CD4-positive, CD25-positive, alpha-beta regulatory T cell (primary cell): ENCODE data around the gene ZNRD2. TPM values are rescaled to one million over a fixed set of nuclear protein-coding genes. Genes with fewer than 3 reads are reported as not detected.

ENCODE experiments used
- ATAC-seq, 2 donors: fragments of 150-1000 bp; cut with Tn5 transposase; one replicate each; pipeline ENCODE4 v1.10.0; 2021; ENCODE audit warnings: low read depth in 2 of 2, moderate number of reproducible peaks in 2 of 2, moderate library complexity in 1 of 2
- DNase-seq, 3 donors: peaks; one replicate each; pipeline versions ENCODE4 v3.0.0 to v3.0.0-alpha.2; 2012 to 2022; ENCODE audit warnings: mixed read lengths in 1 of 3
- H3K27ac ChIP-seq: one replicate; pipeline ENCODE4 v1.7.0; 2013; ENCODE audit warnings: mild to moderate bottlenecking, low read length; ENCODE audit not compliant: insufficient read depth, poor library complexity, severe bottlenecking
- H3K27me3 ChIP-seq: one replicate; pipeline ENCODE4 v1.7.0; 2013; ENCODE audit warnings: low read length; ENCODE audit not compliant: control insufficient read depth, insufficient read depth
- H3K36me3 ChIP-seq: one replicate; pipeline ENCODE4 v1.7.0; 2013; ENCODE audit warnings: mild to moderate bottlenecking, low read length, moderate library complexity; ENCODE audit not compliant: control insufficient read depth, insufficient read depth
- H3K4me1 ChIP-seq: 2 replicates; pipeline ENCODE4 v1.7.0; 2013; ENCODE audit warnings: mild to moderate bottlenecking, low read length; ENCODE audit not compliant: insufficient read depth, control insufficient read depth, poor library complexity, severe bottlenecking
- H3K4me3 ChIP-seq: one replicate; pipeline ENCODE4 v1.7.0; 2013; ENCODE audit warnings: low read depth, mild to moderate bottlenecking, low read length, moderate library complexity
- H3K9me3 ChIP-seq, 2 experiments: 1 replicate in 1 of 2; 2 replicates in 1 of 2; pipeline ENCODE4 v1.7.0; 2013; ENCODE audit warnings: low read length in 2 of 2, mild to moderate bottlenecking in 1 of 2, moderate library complexity in 1 of 2; ENCODE audit not compliant: control insufficient read depth in 2 of 2
- H3K27ac Mint-ChIP-seq, 3 donors: one replicate each; pipeline ENCODE4 v1.8.0; 2020 to 2022; ENCODE audit warnings: mild to moderate bottlenecking in 3 of 3, mixed read lengths in 3 of 3, moderate library complexity in 2 of 3
- H3K27me3 Mint-ChIP-seq: one replicate; pipeline ENCODE4 v1.8.0; 2022; ENCODE audit warnings: mild to moderate bottlenecking, mixed read lengths
- H3K36me3 Mint-ChIP-seq: one replicate; pipeline ENCODE4 v1.8.0; 2020; ENCODE audit warnings: mixed read lengths
- H3K4me1 Mint-ChIP-seq, 4 donors: one replicate each; pipeline ENCODE4 v1.8.0; 2020 to 2022; ENCODE audit warnings: mixed read lengths in 4 of 4, mild to moderate bottlenecking in 1 of 4
- H3K4me3 Mint-ChIP-seq, 4 donors: one replicate each; pipeline ENCODE4 v1.8.0; 2020 to 2022; ENCODE audit warnings: mild to moderate bottlenecking in 4 of 4, mixed read lengths in 4 of 4, moderate library complexity in 3 of 4
- H3K9me3 Mint-ChIP-seq, 7 donors: one replicate each; pipeline ENCODE4 v1.8.0; 2020 to 2022; ENCODE audit warnings: mixed read lengths in 7 of 7, mild to moderate bottlenecking in 3 of 7, moderate library complexity in 2 of 7
- polyA plus RNA-seq, 4 donors: library from polyadenylated mRNA; unstranded; fragments of 300-500 nt; fragmentation: Illumina TruSeq; gene quantifications; one replicate each; pipeline ENCODE4 v1.2.3, GENCODE V29; 2021
- total RNA-seq: library from RNA; stranded (reverse); gene quantifications from one replicate; pipeline ENCODE4 v1.2.3, GENCODE V29; 2022

Gene ZNRD2
- total and polyA plus RNA-seq, 5 donors from 2014 or later = 34.6 to 84.7 (median 71.6) TPM

GRCh38 chr11:65574811-65575567, 4.7 kb downstream of the ZNRD2 start:
- DNase-seq = peak in 2 of 3 donors; percentile 48 to 70
- H3K27ac Mint-ChIP-seq = peak overlapping the region; percentile 95 to 98 (median 97)
- no peaks in the 10 kb centered on the region for H3K9me3 ChIP-seq
- peaks cover 5% of the 10 kb centered on the region for H3K27me3 Mint-ChIP-seq
- H3K4me3 Mint-ChIP-seq = peak overlapping the region; percentile 94 to 97 (median 95)
- H3K4me1 ChIP-seq = peaks cover 74% of the 10 kb centered on the region
- no peaks in the 10 kb centered on the region for H3K27me3 ChIP-seq
- H3K27ac ChIP-seq = peak overlapping the region; percentile 100
- no peak for ATAC-seq
- peaks cover 0 to 69% (median 28%) of the 10 kb centered on the region in 4 donors for H3K4me1 Mint-ChIP-seq
- peaks cover 13% of the 10 kb centered on the region for H3K36me3 ChIP-seq
- H3K9me3 Mint-ChIP-seq = peaks cover 0 to 2% (median 0%) of the 10 kb centered on the region in 7 donors
- peak overlapping the region; percentile 96 for H3K4me3 ChIP-seq
- H3K36me3 Mint-ChIP-seq = peaks cover 1% of the 10 kb centered on the region

- H3K4me1 Mint-ChIP-seq = peaks cover 0 to 64% (median 25%) of the 10 kb centered on the region in 4 donors
- Histone ChIP-seq H3K27me3 (no peaks in the 10 kb centered on the region), H3K27ac (peak within 1 kb of the TSS; percentile 100), H3K9me3 (no peaks in the 10 kb centered on the region), H3K4me3 (peak within 1 kb of the TSS; percentile 96), H3K4me1 (peaks cover 70% of the 10 kb centered on the region), H3K36me3 (peaks cover 20% of the 10 kb centered on the region)
- H3K4me3 Mint-ChIP-seq = peak within 1 kb of the TSS; percentile 94 to 97 (median 95)
- peaks cover 3% of the 10 kb centered on the region for H3K36me3 Mint-ChIP-seq
- H3K9me3 Mint-ChIP-seq = peaks cover 0 to 1% (median 0%) of the 10 kb centered on the region in 7 donors
- H3K27ac Mint-ChIP-seq = peak within 1 kb of the TSS; percentile 95 to 98 (median 97)
- peak; percentile 22 to 45 for ATAC-seq
- DNase-seq = peak; percentile 70 to 88 (median 79)
- no peaks in the 10 kb centered on the region for H3K27me3 Mint-ChIP-seq
These were observed 5.4 kb downstream of the ZNRD2 start, which contains the start of gene EHBP1L1 for GRCh38 chr11:65575568-65576231. EHBP1L1 (plus strand) TSS chr11:65576053; CDS start chr11:65576303, 250 bp downstream.

DNA sequence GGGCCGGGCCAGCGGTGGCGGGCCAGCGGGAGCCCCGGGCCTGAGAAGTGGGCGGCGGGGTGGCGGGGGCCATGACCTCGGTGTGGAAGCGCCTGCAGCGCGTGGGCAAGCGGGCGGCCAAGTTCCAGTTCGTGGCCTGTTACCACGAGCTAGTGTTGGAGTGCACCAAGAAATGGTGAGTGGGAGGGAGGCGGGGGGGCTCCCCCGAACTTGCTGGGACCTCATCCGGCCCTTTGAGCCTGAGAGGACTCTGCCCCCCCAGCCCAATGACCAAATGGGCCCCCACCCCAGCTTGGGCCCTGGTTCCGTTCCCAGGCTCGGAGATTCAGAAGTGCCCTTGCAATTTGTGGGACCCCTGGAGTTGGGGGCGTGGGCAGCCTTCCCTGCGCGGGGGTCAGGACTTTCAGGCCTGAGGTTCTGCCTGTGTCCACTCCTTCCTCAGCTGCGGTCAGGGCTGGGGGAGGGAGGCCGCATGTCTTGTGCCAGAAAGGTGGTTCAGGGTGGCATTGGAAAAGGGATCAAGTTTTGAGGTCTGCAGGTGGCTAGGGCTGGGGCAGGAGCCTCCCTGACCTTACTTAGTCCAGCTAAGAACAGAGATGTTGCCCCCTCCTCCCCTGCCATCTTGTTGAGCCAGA, 6.1 kb downstream of the ZNRD2 start:
- peaks cover 0 to 59% (median 22%) of the 10 kb centered on the region in 4 donors for H3K4me1 Mint-ChIP-seq
- peaks cover 26% of the 10 kb centered on the region for H3K36me3 ChIP-seq
- peaks cover 0 to 1% (median 0%) of the 10 kb centered on the region in 7 donors for H3K9me3 Mint-ChIP-seq
- H3K9me3 ChIP-seq = no peaks in the 10 kb centered on the region
- no peaks in the 10 kb centered on the region for H3K27me3 ChIP-seq
- no peak for DNase-seq
- peak overlapping the region; percentile 100 for H3K27ac ChIP-seq
- H3K4me3 Mint-ChIP-seq = peak overlapping the region; percentile 84 to 93 (median 86)
- H3K36me3 Mint-ChIP-seq = peaks cover 3% of the 10 kb centered on the region
- peaks cover 64% of the 10 kb centered on the region for H3K4me1 ChIP-seq
- H3K27ac Mint-ChIP-seq = peak overlapping the region in 2 of 3 donors; percentile 51 to 85
- peak overlapping the region; percentile 68 for H3K4me3 ChIP-seq
- ATAC-seq = no peak
- no peaks in the 10 kb centered on the region for H3K27me3 Mint-ChIP-seq

DNA sequence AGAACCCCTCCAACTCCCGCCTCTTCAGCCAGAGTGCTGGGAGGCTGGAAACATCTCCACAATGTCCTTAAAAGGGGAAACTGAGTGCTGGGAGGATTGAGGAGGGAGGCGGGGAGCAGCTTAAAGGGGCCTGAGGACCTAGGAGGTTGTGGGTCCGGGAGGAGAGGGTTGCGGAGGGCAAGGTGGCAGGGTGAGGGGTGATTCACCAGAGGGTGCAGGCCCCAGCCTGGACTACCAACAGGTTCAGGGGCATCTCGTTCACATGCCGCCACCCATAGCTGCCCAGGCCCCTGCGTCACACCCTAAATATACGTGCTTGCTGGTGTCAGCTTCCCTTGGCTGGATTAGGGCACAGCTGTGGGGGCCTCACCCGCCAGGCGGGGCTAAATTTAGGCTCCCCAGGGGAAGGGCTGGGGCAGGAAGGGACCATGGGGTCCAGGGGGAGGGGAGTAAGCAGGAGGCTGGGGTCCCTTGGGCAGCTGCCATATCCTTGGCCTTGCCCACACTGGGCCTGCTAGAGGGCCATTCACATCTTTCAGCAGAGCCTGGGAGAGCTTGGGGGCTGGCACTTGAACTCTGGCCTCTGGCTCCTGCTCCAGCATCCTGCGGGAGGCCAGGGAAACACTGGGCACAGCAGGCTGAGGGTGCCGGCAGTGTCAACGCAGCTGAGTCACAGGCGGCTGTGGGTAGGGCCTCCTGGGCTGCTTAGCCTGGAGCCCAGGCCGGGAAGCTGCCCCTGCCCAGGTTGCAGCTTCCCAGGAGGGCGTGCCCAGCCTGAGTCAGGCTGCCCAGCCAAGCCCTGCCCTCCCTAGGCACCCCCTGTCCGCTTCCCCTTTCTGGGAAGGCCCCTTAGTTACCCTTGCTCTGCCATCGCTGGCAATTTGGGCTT, 6.8 kb downstream of the ZNRD2 start:
- Mint-ChIP-seq H3K4me3 (peak overlapping the region; percentile 84 to 93 (median 86)), H3K27me3 (no peaks in the 10 kb centered on the region), H3K9me3 (peaks cover 0 to 1% (median 0%) of the 10 kb centered on the region in 7 donors), H3K36me3 (peaks cover 3% of the 10 kb centered on the region), H3K4me1 (peaks cover 0 to 51% (median 18%) of the 10 kb centered on the region in 4 donors), H3K27ac (peak overlapping the region; percentile 51 to 85 (median 66))
- Histone ChIP-seq H3K4me3 (peak overlapping the region; percentile 68), H3K9me3 (no peaks in the 10 kb centered on the region), H3K4me1 (peaks cover 56% of the 10 kb centered on the region), H3K27me3 (no peaks in the 10 kb centered on the region), H3K36me3 (peaks cover 30% of the 10 kb centered on the region), H3K27ac (peak overlapping the region; percentile 100)
- DNase-seq (no peak), ATAC-seq (no peak)

DNA sequence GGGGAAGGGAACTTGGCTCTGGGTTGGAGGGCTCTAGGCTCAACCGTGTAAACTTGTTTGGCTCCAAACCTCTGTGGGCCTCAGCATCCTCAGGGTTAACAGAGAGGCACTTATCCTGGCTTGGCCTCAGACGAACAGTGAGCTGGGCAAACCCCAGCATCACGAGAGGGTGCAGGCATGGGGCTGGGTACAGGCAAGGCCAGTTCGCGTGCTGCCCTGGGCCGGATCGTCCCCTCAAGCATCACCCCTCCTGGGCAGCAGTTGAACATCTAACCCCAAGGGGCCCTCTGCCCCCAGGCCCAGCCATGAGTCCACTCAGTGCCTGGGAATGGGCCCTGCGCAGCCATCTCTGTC, 7.5 kb downstream of the ZNRD2 start:
- Mint-ChIP-seq H3K4me3 (peak overlapping the region; percentile 72 to 93 (median 85)), H3K27ac (peak overlapping the region in 2 of 3 donors; percentile 66 to 85), H3K36me3 (peaks cover 8% of the 10 kb centered on the region), H3K9me3 (no peaks in the 10 kb centered on the region), H3K27me3 (no peaks in the 10 kb centered on the region), H3K4me1 (peaks cover 0 to 52% (median 18%) of the 10 kb centered on the region in 4 donors)
- Histone ChIP-seq H3K27ac (peak overlapping the region; percentile 100), H3K4me1 (peaks cover 54% of the 10 kb centered on the region), H3K9me3 (no peaks in the 10 kb centered on the region), H3K36me3 (peaks cover 30% of the 10 kb centered on the region), H3K27me3 (no peaks in the 10 kb centered on the region), H3K4me3 (peak overlapping the region; percentile 26)
- ATAC-seq = no peak
- no peak for DNase-seq

DNA sequence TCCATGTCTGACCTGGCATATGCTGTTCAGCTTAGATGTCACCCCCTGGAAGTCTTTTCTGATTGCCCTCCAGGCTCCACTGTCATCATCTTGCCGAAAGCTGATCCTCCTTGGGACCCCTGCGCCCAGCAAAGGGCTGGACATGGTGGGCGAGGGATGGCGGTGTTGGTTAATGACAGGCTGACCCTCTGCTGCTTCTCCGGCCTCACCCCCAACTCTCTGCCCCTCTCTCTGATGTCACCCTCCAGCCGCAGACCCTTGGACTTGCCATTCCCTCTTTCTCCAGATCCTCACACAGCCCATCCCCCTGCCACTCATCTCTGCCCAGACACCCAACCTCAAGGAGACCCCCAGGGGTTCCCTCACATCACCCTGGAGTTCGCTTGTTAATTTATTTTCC, 7.9 kb downstream of the ZNRD2 start:
- H3K27ac ChIP-seq = no peak overlapping the region
- Mint-ChIP-seq H3K27ac (peak overlapping the region in 2 of 3 donors; percentile 85 to 90), H3K4me1 (peaks cover 0 to 54% (median 19%) of the 10 kb centered on the region in 4 donors), H3K27me3 (no peaks in the 10 kb centered on the region), H3K9me3 (no peaks in the 10 kb centered on the region), H3K36me3 (peaks cover 12% of the 10 kb centered on the region), H3K4me3 (peak overlapping the region; percentile 65 to 86 (median 78))
- peaks cover 50% of the 10 kb centered on the region for H3K4me1 ChIP-seq
- H3K4me3 ChIP-seq = no peak overlapping the region
- no peak for DNase-seq
- H3K36me3 ChIP-seq = peaks cover 30% of the 10 kb centered on the region
- H3K27me3 ChIP-seq = no peaks in the 10 kb centered on the region
- ATAC-seq = no peak
- H3K9me3 ChIP-seq = no peaks in the 10 kb centered on the region

DNA sequence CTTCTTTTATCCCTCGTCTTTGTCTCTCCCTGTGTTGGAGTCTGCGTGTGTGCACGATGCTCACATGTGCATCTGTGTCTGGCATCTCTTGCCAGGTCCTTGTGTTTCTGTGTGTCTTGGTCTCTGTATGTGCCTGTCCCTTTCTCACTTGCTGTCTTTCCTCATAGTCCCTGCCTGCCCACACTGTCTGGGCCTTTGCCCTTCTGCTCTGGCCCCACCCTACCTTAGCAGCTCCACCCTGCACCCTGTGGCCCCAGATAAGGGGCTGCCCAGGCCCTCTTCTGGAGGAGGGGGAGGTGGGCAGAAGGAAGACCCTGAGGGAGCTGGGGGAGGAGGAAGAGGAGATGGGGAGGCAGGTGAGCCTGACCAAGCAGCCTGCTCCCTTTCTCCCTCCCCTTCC, 8.4 kb downstream of the ZNRD2 start:
- Histone ChIP-seq H3K36me3 (peaks cover 30% of the 10 kb centered on the region), H3K9me3 (no peaks in the 10 kb centered on the region), H3K4me1 (peaks cover 45% of the 10 kb centered on the region), H3K4me3 (no peak overlapping the region), H3K27ac (no peak overlapping the region), H3K27me3 (no peaks in the 10 kb centered on the region)
- H3K27me3 Mint-ChIP-seq = no peaks in the 10 kb centered on the region
- H3K27ac Mint-ChIP-seq = peak overlapping the region in 2 of 3 donors; percentile 85 to 90
- no peaks in the 10 kb centered on the region for H3K9me3 Mint-ChIP-seq
- peak overlapping the region; percentile 8 to 84 (median 68) for H3K4me3 Mint-ChIP-seq
- no peak for ATAC-seq
- peaks cover 15% of the 10 kb centered on the region for H3K36me3 Mint-ChIP-seq
- peaks cover 0 to 52% (median 21%) of the 10 kb centered on the region in 4 donors for H3K4me1 Mint-ChIP-seq
- no peak for DNase-seq
